Nephron (organoid): ENCODE measurements around the gene TRAF3IP3.

Source experiments
- H3K27ac Mint-ChIP-seq, 3 experiments: 2 replicates each; pipeline ENCODE4 v1.8.0; 2020; ENCODE audit warnings: mixed read lengths in 3 of 3, mild to moderate bottlenecking in 2 of 3, moderate library complexity in 1 of 3
- H3K27me3 Mint-ChIP-seq: 2 replicates; pipeline ENCODE4 v1.8.0; 2021; ENCODE audit warnings: low read depth, mild to moderate bottlenecking, moderate library complexity, mixed read lengths
- H3K36me3 Mint-ChIP-seq: 2 replicates; pipeline ENCODE4 v1.8.0; 2020; ENCODE audit warnings: low read depth, mixed read lengths
- H3K4me1 Mint-ChIP-seq: 2 replicates; pipeline ENCODE4 v1.8.0; 2020; ENCODE audit warnings: mixed read lengths
- H3K4me3 Mint-ChIP-seq, 3 experiments: 2 replicates each; pipeline ENCODE4 v1.8.0; 2020; ENCODE audit warnings: mild to moderate bottlenecking in 3 of 3, mixed read lengths in 3 of 3, moderate library complexity in 2 of 3
- H3K9me3 Mint-ChIP-seq: 2 replicates; pipeline ENCODE4 v1.8.0; 2020; ENCODE audit warnings: mixed read lengths
- CTCF ChIP-seq, 3 experiments: fragments of 200-600 bp; sonication (generic); IDR thresholded peaks; one replicate each; pipeline ENCODE4 v1.5.0; 2021; ENCODE audit warnings: antibody characterized with exemption in 3 of 3; ENCODE audit not compliant: unreplicated experiment in 3 of 3

TRAF3IP3 gene

GRCh38 chr1:209831615-209832014 lies 75.8 kb downstream of the TRAF3IP3 start:
- Mint-ChIP-seq H3K27me3 (peaks cover 3% of the 10 kb centered on the region), H3K27ac (no peak overlapping the region), H3K4me1 (peaks cover 20% of the 10 kb centered on the region), H3K9me3 (no peaks in the 10 kb centered on the region), H3K36me3 (peaks cover 43% of the 10 kb centered on the region), H3K4me3 (no peak overlapping the region)
- TF ChIP-seq CTCF (IDR thresholded peaks at IDR 0.05; ENCODE audit: unreplicated experiment in 3 of 3), result no peak
